WERI-Rb-1 (cell line): ENCODE data around the gene SLC22A16.

ENCODE experiments used
- DNase-seq: peaks from one replicate; pipeline ENCODE4 v3.0.0-alpha.2; 2020
- H3K27ac ChIP-seq: fragments of 250-450 bp; sonication (Bioruptor Pico); 2 replicates; pipeline ENCODE4 v1.5.1; 2020; ENCODE audit warnings: mild to moderate bottlenecking, moderate library complexity
- H3K27me3 ChIP-seq: fragments of 250-450 bp; sonication (Bioruptor Pico); 2 replicates; pipeline ENCODE4 v1.5.1; 2021; ENCODE audit warnings: mild to moderate bottlenecking, low read depth, moderate library complexity; ENCODE audit not compliant: insufficient read depth, severe bottlenecking
- H3K36me3 ChIP-seq: fragments of 250-450 bp; sonication (Bioruptor Pico); 2 replicates; pipeline ENCODE4 v1.5.1; 2020; ENCODE audit warnings: mild to moderate bottlenecking, moderate library complexity
- H3K4me3 ChIP-seq: 2 replicates; pipeline ENCODE4 v1.5.1; 2011; ENCODE audit warnings: low read depth, mild to moderate bottlenecking, control low read depth, low read length
- H3K9me3 ChIP-seq: fragments of 250-450 bp; sonication (Bioruptor Pico); 2 replicates; pipeline ENCODE4 v1.5.1; 2021; ENCODE audit warnings: mild to moderate bottlenecking, moderate library complexity; ENCODE audit not compliant: severe bottlenecking
- CTCF ChIP-seq: IDR thresholded peaks from 2 replicates; pipeline ENCODE4 v1.5.1; 2011; ENCODE audit warnings: low read depth, mild to moderate bottlenecking, control low read depth, inconsistent platforms, low read length

SLC22A16 gene

GRCh38 chr6:110520992-110521543, 44.7 kb upstream of the SLC22A16 start:
- H3K36me3 ChIP-seq, result no peaks in the 10 kb centered on the region
- no peaks in the 10 kb centered on the region for H3K9me3 ChIP-seq
- H3K27me3 ChIP-seq, result no peaks in the 10 kb centered on the region
- H3K4me3 ChIP-seq, result no peak overlapping the region
- DNase-seq, result no peak
- H3K27ac ChIP-seq, result no peak overlapping the region
- TF ChIP-seq CTCF, result no peak

GRCh38 chr6:110520209-110520965, 44.0 kb upstream of the SLC22A16 start:
- Histone ChIP-seq H3K4me3 (no peak overlapping the region), H3K27me3 (no peaks in the 10 kb centered on the region), H3K36me3 (no peaks in the 10 kb centered on the region), H3K9me3 (no peaks in the 10 kb centered on the region), H3K27ac (no peak overlapping the region)
- no peak for DNase-seq
- TF ChIP-seq CTCF, result no peak

GRCh38 chr6:110517601-110518281, 41.3 kb upstream of the SLC22A16 start:
- H3K4me3 ChIP-seq, result no peak overlapping the region
- no peak overlapping the region for H3K27ac ChIP-seq
- no peaks in the 10 kb centered on the region for H3K27me3 ChIP-seq
- TF ChIP-seq CTCF, result no peak
- H3K36me3 ChIP-seq, result no peaks in the 10 kb centered on the region
- no peak for DNase-seq
- H3K9me3 ChIP-seq, result no peaks in the 10 kb centered on the region

- H3K27ac ChIP-seq, result no peak overlapping the region
- H3K27me3 ChIP-seq, result no peaks in the 10 kb centered on the region
- no peak for DNase-seq
- no peaks in the 10 kb centered on the region for H3K36me3 ChIP-seq
- TF ChIP-seq CTCF, result no peak
- no peak overlapping the region for H3K4me3 ChIP-seq
- no peaks in the 10 kb centered on the region for H3K9me3 ChIP-seq
Measured at GRCh38 chr6:110517034-110517433, 40.6 kb upstream of the SLC22A16 start.

- Histone ChIP-seq H3K9me3 (no peaks in the 10 kb centered on the region), H3K36me3 (no peaks in the 10 kb centered on the region), H3K27me3 (no peaks in the 10 kb centered on the region), H3K4me3 (no peak overlapping the region), H3K27ac (no peak overlapping the region)
- no peak for TF ChIP-seq CTCF
- no peak for DNase-seq
Measured at GRCh38 chr6:110514818-110515217, 38.4 kb upstream of the SLC22A16 start.
